ENCODE results near the gene CNTN2. TPM values are rescaled to one million over a fixed set of nuclear protein-coding genes. Genes with fewer than 3 reads are reported as not detected.

Gene CNTN2
- total RNA-seq, 1 experiment from 2014 or later, result 1.2 TPM

GRCh38 chr1:205047764-205048231, 4.8 kb downstream of the CNTN2 start (continued):
- no peak for TF ChIP-seq JUN (CRISPR knock-in tag; IDR thresholded peaks at IDR 0.05)
- TF ChIP-seq PREB (CRISPR knock-in tag; IDR thresholded peaks at IDR 0.05; ENCODE audit: borderline replicate concordance), result no peak
- TF ChIP-seq MLX (CRISPR knock-in tag; IDR thresholded peaks at IDR 0.05), result no peak

DNA sequence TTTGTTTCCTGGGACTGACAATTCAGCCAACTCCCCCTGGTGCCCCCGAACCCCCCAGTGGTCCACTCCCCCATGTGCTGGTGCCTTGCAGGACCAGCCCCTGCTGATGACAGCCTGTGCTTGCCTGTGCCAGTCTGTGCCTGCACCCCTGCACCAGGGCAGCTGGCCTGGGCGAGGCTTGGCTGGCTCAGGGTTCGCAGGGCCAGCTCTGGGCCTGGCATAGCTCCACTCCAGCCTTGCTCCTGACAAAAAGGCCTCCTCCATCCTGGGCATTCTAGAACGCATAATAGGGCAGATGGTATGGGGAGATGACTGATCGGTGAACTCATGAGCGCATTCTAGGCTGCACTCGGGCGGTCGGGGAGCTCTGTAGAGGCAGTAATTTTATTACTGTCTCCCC, 5.4 kb downstream of the CNTN2 start:
- H3K27me3 Mint-ChIP-seq (ENCODE audit: low read depth), result peaks cover 16% of the 10 kb centered on the region
- DNase-seq (ENCODE audit: low spot score) (no peak), ATAC-seq (no peak)
- no peaks in the 10 kb centered on the region for H3K36me3 Mint-ChIP-seq
- H3K4me3 Mint-ChIP-seq, result no peak overlapping the region
- H3K27ac Mint-ChIP-seq, result no peak overlapping the region
- no peaks in the 10 kb centered on the region for H3K9me3 Mint-ChIP-seq
- ChIA-PET CTCF (interaction anchor here (0.9 to 5.3 kb wide), 3 partner anchors 14 to 73 kb away, joined by 3 to 64 read pairs (median 10); no protein-coding TSS in a partner anchor), POLR2A (no interaction called here)
- no peak for TF ChIP-seq NR3C1 (CRISPR knock-in tag; conservative IDR thresholded peaks at IDR 0.05; ENCODE audit: low read depth)
- TF ChIP-seq MLX (CRISPR knock-in tag; IDR thresholded peaks at IDR 0.05), result no peak
- no peak for TF ChIP-seq NFE2L1 (CRISPR knock-in tag; IDR thresholded peaks at IDR 0.05)
- TF ChIP-seq ESRRA (CRISPR knock-in tag; IDR thresholded peaks at IDR 0.05; ENCODE audit: borderline replicate concordance), result no peak
- no peak for TF ChIP-seq JAZF1 (CRISPR knock-in tag; IDR thresholded peaks at IDR 0.05)
- no peak for TF ChIP-seq FOXJ3 (CRISPR knock-in tag; IDR thresholded peaks at IDR 0.05; ENCODE audit: borderline replicate concordance)
- no peak for TF ChIP-seq MYBL2 (CRISPR knock-in tag; IDR thresholded peaks at IDR 0.05)
- no peak for TF ChIP-seq GRHL2 (CRISPR knock-in tag; IDR thresholded peaks at IDR 0.05; ENCODE audit: insufficient replicate concordance, severe bottlenecking)
- TF ChIP-seq, protein P1, sequence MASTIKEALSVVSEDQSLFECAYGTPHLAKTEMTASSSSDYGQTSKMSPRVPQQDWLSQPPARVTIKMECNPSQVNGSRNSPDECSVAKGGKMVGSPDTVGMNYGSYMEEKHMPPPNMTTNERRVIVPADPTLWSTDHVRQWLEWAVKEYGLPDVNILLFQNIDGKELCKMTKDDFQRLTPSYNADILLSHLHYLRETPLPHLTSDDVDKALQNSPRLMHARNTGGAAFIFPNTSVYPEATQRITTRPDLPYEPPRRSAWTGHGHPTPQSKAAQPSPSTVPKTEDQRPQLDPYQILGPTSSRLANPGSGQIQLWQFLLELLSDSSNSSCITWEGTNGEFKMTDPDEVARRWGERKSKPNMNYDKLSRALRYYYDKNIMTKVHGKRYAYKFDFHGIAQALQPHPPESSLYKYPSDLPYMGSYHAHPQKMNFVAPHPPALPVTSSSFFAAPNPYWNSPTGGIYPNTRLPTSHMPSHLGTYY (CRISPR knock-in tag; IDR thresholded peaks at IDR 0.05), result no peak
- TF ChIP-seq, protein P2, sequence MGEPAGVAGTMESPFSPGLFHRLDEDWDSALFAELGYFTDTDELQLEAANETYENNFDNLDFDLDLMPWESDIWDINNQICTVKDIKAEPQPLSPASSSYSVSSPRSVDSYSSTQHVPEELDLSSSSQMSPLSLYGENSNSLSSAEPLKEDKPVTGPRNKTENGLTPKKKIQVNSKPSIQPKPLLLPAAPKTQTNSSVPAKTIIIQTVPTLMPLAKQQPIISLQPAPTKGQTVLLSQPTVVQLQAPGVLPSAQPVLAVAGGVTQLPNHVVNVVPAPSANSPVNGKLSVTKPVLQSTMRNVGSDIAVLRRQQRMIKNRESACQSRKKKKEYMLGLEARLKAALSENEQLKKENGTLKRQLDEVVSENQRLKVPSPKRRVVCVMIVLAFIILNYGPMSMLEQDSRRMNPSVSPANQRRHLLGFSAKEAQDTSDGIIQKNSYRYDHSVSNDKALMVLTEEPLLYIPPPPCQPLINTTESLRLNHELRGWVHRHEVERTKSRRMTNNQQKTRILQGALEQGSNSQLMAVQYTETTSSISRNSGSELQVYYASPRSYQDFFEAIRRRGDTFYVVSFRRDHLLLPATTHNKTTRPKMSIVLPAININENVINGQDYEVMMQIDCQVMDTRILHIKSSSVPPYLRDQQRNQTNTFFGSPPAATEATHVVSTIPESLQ (CRISPR knock-in tag; IDR thresholded peaks at IDR 0.05), result no peak
- TF ChIP-seq SMAD3 (CRISPR knock-in tag; IDR thresholded peaks at IDR 0.05; ENCODE audit: borderline replicate concordance), result no peak
- TF ChIP-seq NFYB (CRISPR knock-in tag; conservative IDR thresholded peaks at IDR 0.05; ENCODE audit: low read depth), result no peak
- no peak for TF ChIP-seq TCF7 (CRISPR knock-in tag; IDR thresholded peaks at IDR 0.05; ENCODE audit: low read depth)
- H3K4me1 Mint-ChIP-seq, result peaks cover 33% of the 10 kb centered on the region

GRCh38 chr1:205049479-205049878, 6.5 kb downstream of the CNTN2 start:
- H3K27me3 Mint-ChIP-seq (ENCODE audit: low read depth), result peaks cover 5% of the 10 kb centered on the region
- no peaks in the 10 kb centered on the region for H3K36me3 Mint-ChIP-seq
- peaks cover 24% of the 10 kb centered on the region for H3K4me1 Mint-ChIP-seq
- DNase-seq (ENCODE audit: low spot score), result no peak
- ChIA-PET CTCF (interaction anchor here (0.6 to 5.3 kb wide), 3 partner anchors 12 to 92 kb away, joined by 3 to 64 read pairs (median 10); no protein-coding TSS in a partner anchor), POLR2A (no interaction called here)
- ATAC-seq, result no peak
- H3K9me3 Mint-ChIP-seq, result no peaks in the 10 kb centered on the region
- H3K27ac Mint-ChIP-seq, result no peak overlapping the region
- TF ChIP-seq NFYB (CRISPR knock-in tag; conservative IDR thresholded peaks at IDR 0.05; ENCODE audit: low read depth), result no peak
- TF ChIP-seq ZNF232 (CRISPR knock-in tag; IDR thresholded peaks at IDR 0.05), result no peak
- no peak for TF ChIP-seq NR1H2 (CRISPR knock-in tag; IDR thresholded peaks at IDR 0.05)
- TF ChIP-seq ETV6 (CRISPR knock-in tag; IDR thresholded peaks at IDR 0.05), result no peak
- H3K4me3 Mint-ChIP-seq, result no peak overlapping the region
